Activated CD4-positive, CD25-positive, alpha-beta regulatory T cell (primary cell): ENCODE results near the gene SLTM.
"Not testable (repeated sequence)": the region's sequence is repeated elsewhere in the genome, so short reads cannot be mapped to it uniquely, and the experiment has no call there.

Source experiments
- DNase-seq, 4 experiments: peaks; one replicate each; lab custom pipeline; 2025; lab: John Stamatoyannopoulos, UW

Gene SLTM

DNA sequence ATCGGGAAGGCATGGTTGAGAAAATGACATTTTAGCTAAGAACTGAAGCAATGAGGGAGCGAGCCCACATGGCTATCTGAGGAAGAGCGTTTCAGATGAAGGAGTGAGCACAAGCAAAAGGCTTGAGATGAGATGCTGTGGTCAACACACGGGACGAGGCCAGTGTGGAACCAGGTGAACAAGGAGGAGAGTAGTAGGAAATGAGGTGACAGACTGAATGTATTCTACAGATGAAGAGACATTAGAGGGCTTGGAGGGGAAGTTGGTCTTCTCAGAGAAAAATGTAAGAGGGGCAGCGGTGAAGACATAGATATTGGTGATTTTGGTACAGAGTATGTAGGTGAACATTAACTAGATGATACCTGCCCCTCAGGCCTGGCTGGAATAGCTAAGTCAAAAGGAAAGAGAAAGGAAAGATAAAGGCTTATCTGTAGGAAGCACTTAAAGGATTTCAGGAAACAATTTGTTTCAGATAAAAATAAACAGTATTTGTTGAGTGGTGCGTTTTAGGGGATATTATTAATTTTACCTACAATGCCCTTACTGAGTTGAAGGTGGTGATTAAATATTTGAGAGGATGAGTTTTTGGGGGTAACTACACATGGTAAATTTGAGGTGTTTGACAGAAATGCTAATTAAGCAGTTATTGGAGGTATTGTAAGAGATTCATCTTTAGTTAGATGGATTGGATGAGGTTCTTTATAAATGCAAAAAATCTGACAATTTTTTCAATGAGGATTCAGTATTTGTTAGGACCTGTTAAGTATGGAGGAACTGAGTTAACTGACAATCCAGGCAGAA is 57.0 kb downstream of the SLTM start:
- DNase-seq, result no peak

DNA sequence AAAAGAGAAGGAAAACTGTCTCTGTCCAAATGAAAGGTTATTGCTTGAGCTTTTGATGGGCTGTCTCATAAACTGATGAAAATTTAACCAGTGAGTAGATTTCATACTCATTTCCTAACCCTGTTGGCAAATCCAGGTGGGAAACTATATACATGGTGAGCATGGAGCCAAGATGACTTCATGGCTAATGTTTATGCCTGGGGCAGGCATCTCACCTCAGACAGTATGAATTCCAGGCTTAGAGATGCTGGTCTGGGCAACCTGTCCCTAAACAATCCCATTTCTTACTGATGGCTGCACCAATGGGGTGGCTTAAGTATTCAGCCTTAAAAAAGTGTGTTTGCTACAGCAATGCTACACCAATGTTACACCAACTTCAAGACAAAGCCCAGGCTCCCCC is 58.1 kb downstream of the SLTM start:
- no peak for DNase-seq

DNA sequence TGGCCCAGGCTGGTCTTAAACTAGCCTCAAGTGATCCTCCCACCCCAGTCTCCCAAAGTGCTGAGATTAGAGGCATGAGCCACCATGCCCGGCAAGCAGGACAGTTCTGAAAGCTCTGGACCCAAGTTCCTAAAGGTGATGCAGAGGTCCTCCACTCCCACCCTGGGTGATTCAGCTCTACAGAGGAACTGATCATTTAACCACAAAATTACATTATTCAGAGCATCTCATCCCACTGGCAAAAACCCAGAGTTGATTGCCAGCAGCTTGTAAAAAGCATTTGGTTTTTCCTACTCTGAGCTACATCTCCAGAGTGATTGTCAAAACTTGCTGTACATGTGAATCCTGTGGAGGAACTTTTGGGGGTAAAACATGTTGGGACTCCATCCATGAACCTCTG is 60.2 kb downstream of the SLTM start:
- DNase-seq, result no peak

DNA sequence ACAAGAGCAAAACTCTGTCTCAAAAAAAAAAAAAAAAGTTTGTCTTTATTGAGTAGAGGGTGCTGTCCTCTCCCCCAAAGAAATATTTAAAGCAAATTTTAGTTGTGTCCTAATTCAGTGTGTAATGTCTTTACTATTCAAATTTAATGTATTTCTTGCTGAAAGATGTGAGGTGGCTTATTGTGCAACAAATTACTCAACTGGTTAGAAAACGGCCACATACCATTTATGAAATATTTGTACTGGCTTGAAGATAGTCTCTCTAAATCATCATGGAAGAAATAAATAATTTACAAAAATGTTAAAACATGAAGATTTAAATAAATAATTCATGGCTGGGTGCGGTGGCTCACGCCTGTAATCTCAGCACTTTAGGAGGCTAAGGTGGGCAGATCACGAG is 63.0 kb downstream of the SLTM start:
- DNase-seq, result no peak

DNA sequence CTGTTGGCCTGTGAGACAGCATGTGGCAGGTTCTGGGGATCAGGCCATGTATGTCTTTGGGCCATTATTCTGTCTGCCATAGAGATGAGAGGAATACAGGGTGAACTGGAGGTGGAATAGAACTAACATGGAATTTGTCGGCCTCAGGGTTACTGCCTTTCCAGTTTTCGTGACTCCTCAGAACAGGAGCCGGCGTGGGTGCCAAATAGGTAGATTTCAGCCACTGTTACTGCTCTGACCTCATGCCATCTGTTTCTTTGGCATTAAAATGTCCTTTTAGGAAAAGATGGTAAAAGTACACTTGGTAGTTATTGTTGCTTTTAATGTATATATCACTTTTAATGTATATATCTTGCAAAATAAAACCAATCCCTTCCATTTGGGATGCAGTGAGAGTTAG is 65.6 kb downstream of the SLTM start:
- DNase-seq, result no peak

DNA sequence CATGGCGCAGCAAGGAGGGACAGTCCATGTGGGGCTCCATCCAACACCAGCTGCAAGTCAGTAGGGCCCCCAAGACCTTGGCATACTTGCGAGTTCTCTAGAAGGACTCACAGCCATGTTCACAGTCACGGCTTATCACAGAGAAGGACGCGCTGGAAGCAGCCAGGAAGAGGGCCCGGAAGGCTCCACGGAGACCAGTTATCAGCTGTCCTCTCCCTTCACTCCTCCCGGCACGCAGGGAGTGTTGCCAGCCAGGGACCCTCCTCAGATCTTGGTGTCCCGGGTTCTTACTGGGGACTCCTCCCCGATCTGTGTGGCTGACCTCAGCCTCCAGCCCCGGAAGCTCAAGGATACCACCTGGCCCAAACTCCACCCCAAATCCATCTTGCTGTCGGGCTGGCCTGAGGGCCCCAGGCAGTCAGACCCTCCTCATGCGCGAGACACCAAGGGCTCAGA is 68.0 kb downstream of the SLTM start:
- no peak for DNase-seq

DNA sequence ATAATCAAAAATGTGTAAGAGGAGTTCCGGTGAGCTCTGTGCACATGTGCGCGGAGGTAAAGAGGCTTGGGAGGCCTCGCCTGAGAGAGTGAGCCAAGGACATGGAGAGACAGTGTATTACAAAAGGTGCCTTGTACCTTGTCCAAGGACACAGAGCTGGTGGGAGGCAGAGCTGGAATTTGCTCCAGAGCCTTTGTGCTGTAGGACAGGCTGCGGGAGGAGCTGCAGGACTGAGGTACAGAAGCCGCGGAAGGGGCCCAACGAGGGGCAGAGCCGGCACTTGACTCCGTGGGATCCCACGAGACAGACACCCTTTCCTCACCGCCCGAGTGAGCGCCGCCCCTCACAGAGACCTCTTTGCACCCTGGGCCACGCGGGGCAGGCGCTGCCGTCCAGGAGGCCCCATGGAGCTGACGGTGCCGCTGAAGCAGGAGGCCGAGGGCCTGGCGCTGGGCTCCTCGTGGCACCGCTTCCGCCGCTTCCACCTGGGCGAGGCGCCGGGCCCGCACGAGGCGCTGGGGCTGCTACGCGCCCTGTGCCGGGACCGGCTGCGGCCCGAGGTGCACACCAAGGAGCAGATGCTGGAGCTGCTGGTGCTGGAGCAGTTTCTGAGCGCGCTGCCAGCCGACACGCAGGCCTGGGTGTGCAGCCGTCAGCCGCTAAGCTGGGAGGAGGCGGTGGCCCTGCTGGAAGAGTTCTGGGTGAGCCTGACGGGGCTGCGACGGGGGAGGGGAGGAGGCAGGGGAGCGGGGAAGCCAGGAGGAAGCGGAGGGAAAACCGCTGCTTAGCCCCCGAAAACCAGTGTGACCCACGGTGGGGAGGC is 68.7 kb downstream of the SLTM start:
- no peak for DNase-seq

DNA sequence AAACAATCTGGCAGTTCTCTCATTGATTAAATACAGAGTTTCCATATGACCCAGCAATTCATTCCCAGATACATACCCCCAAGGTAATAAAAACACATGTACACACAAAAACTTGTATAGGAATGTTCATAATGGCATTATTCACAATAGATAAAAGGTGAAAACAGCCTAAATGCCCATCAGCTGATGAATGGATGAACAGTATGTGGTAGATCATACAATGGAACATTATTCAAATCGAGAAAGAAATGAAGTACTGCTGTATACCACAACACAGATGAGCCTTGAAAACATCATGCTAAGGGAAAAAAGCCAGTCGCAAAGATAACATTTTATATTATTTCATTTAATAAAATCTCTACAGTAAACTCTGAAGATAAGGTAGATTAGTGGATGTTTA is 71.2 kb downstream of the SLTM start:
- DNase-seq, result no peak

DNA sequence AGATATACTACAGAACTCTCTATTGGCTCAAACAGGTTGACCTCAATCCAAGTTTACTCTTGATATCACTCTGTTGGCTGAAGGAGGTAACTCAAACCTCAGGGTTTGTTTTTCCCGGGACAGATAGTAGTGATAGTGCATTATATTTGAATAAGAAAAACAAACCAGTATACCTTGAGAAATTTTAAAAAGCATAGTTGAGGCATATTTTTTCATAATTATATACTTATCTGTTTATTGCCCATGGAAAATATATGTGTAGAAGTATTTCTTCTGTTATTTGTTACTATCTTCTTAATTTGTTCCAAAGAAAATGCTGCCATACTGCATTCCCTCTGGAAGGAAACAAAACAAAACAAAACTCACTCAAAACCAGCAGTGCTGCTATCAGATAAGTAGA is 76.9 kb downstream of the SLTM start:
- DNase-seq, result not testable (repeated sequence)

DNA sequence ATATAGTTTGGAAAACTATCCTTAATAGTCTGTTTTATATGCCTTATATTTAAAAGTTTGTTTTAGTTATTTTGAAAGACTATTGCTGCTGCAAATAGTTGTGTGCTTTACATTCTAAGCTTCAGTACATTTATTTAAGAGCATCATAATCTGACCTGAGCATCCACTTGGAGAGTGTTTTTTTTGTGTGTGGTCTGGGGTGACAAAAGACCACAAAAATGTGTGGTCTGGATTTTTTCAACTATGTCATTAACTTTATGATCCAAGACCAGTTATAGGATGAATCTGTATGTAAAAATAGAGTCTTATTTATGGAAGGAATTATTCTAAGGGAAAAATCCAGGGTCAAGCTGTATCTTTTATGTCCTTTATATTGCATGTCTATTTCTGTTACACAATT is 77.4 kb downstream of the SLTM start:
- DNase-seq, result no peak

DNA sequence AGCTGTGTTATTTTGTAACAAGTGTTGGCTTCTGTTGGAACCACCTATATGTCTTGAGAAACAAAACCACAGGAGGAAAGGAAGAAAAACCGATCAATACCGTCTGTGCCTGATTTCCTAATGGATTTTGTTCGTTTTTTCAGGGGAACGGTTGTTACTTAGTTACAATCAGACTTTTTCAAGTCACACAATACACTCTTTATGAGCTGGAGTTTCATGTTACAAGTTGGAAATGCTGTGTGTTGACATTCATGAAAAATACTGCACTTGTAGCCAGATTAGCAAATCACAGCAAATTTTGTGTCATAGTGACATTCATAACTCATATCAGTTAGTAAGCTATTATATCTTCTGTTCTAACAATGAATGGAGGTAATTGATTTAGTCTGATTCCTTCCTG is 78.9 kb downstream of the SLTM start:
- DNase-seq, result no peak

DNA sequence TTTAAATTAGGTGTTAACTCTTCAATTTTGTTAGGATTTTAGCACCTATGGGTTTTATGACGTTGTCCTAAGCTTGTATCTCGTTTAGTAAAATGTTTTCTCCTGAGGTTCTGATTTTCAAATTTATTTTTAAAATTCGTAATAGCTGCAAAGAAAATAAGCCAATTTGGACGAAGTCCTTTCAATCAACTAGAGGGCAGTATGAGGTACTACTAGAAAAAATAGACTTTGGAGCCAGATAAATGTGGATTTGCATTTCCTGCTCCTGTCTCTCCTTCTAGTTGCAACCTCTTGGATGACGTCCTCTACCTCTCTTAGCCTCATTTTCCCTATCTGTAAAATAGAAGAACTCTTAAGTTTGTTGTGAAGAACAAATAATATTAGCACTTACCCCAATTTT is 81.1 kb downstream of the SLTM start:
- DNase-seq, result no peak

DNA sequence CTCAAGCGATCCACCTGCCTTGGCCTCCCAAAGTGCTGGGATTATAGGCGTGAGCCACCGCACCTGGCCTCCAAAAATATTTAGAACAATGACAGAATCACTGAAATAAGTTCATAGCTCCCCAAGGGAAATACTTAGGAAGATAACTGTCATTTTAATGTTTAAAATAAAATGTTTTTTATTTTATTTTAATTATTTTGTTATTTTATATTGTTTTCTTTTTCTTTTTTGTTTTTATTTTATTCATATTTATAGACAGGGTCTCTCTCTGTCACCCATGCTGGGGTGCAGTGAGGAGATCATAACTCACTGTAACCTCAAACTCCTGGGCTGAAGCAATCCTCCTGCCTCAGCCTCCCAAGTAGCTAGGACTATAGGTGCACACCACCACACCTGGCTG is 82.3 kb downstream of the SLTM start:
- DNase-seq, result not testable (repeated sequence)

DNA sequence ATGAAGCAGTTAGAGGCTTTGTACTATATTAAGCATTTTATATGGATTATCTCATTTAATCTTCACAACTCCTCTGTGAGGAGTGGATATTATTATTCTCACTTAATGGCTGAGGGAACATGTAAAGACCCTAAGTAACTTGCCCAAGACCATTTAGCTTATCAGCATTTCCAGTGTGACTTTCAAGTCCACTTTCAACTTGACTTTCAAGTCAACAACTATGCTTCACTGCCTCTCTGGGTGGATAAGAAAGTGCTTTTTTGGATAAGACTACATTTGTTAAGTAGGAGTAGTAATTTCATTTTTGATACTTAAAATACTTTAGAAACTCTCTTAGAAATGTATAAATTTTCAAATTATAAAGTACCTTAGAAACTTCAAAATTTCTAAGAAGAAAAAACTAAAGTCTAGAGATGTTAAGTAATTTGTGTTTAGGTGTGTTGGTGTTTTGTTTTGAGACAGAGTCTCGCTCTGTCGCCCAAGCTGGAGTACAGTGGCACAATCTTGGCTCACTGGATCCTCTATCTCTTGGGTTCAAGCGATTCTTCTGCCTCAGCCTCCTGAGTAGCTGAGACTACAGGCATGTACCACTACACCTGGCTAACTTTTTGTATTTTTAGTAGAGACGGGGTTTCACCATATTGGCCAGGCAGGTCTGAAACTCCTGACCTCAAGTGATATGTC is 90.6 kb downstream of the SLTM start:
- DNase-seq, result no peak

DNA sequence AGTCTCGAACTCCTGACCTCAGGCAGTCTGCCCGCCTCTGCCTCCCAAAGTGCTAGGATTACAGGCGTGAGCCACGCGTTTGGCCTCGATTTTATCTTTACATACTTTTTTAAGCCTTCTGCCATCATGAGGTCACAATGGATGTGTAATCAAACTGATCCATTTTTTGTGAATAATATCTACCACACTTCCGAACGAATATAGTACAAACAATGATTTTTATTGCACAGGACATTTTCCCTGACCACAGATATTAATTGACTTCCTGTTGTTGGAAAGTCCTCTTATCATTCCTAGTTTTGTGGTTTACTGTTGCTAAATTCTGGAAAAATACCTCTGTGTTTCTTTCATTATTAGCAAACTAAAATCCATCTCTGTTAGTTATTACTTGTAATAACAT is 93.4 kb downstream of the SLTM start:
- DNase-seq, result no peak

DNA sequence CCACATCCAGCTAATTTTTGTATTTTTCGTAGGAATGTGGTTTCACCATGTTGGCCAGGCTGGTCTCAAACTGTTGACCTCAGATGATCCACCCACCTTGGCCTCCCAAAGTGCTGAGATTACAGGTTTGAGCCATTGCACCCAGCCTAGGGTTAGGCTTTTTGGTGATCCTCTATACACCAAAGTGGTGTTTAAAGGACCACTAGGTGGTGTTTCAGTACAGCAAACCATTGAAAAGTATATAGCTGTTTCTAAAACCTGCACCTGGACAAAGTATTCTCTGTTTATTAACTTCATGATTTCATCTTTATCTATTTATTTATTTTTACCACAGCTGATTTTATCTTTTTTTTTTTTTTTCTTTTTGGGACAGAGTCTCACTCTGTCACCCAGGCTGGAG is 94.0 kb downstream of the SLTM start:
- no peak for DNase-seq

DNA sequence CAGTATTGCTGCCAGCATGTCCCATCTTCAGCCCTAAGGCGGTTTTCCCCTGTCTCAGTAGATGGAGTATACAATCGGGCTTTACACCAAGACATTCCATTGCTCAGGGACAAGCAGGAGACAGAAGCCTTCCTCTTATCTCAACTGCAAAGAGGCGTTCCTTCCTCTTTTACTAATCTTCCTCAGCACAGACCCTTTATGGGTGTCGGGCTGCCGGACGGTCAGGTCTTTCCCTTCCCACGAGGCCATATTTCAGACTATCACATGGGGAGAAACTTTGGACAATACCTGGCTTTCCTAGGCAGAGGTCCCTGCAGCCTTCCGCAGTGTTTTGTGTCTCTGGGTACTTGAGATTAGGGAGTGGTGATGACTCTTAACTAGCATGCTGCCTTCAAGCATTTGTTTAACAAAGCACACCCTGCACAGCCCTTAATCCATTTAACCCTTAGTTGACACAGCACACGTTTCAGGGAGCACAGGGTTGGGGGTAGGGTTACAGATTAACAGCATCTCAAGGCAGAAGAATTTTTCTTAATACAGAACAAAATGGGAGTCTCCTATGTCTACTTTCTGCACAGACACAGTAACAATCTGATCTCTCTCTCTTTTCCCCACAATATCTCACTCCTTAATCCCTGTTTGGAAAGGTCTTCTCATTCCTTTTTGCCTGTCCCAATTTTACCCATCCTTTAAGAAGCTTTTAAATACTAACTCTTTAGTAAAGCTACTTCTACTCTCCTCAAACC is 99.6 kb downstream of the SLTM start:
- DNase-seq, result not testable (repeated sequence)

DNA sequence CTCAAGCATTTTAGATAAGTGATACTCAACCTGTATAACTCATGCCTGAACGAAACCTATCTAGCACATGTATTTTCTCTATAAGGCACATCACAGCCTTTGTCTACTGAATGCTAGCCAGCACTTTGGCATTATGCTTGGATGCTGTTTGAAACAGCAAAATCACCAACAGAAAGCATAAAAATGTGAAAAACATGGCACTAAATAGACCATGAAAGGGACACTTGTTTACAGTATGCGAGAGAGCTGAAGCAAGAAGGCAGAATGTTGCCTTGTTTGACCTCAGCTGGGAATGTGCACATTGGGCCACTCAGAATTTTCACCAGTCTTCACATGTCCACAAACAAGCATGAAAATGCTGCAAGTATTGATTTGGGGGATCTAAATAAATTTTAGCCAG is 102.9 kb downstream of the SLTM start:
- DNase-seq, result no peak
